GM10266 (cell line): ENCODE measurements around the gene BLTP3A.
"Not testable (repeated sequence)": the region's sequence is repeated elsewhere in the genome, so short reads cannot be mapped to it uniquely, and the experiment has no call there.

Experiments
- DNase-seq: peaks from one replicate; pipeline ENCODE4 v3.0.0; 2012; ENCODE audit errors: extremely low spot score
- TF ChIP-seq, protein P1 (sequence below): IDR thresholded peaks from 2 replicates; pipeline ENCODE4 v1.5.1; 2012; ENCODE audit warnings: mild to moderate bottlenecking, low read depth; ENCODE audit not compliant: control insufficient read depth, insufficient read depth; ENCODE audit errors: missing control alignments

BLTP3A gene

GRCh38 chr6:34795836-34796425 is 4.0 kb downstream of the BLTP3A start:
- TF ChIP-seq, protein P1, sequence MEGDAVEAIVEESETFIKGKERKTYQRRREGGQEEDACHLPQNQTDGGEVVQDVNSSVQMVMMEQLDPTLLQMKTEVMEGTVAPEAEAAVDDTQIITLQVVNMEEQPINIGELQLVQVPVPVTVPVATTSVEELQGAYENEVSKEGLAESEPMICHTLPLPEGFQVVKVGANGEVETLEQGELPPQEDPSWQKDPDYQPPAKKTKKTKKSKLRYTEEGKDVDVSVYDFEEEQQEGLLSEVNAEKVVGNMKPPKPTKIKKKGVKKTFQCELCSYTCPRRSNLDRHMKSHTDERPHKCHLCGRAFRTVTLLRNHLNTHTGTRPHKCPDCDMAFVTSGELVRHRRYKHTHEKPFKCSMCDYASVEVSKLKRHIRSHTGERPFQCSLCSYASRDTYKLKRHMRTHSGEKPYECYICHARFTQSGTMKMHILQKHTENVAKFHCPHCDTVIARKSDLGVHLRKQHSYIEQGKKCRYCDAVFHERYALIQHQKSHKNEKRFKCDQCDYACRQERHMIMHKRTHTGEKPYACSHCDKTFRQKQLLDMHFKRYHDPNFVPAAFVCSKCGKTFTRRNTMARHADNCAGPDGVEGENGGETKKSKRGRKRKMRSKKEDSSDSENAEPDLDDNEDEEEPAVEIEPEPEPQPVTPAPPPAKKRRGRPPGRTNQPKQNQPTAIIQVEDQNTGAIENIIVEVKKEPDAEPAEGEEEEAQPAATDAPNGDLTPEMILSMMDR, result no peak
- no peak for DNase-seq

- TF ChIP-seq, protein P1, result no peak
- no peak for DNase-seq
Measured at GRCh38 chr6:34798057-34798456, 6.2 kb downstream of the BLTP3A start.

GRCh38 chr6:34799547-34799946 is 7.7 kb downstream of the BLTP3A start:
- no peak for DNase-seq
- TF ChIP-seq, protein P1, result no peak

DNA sequence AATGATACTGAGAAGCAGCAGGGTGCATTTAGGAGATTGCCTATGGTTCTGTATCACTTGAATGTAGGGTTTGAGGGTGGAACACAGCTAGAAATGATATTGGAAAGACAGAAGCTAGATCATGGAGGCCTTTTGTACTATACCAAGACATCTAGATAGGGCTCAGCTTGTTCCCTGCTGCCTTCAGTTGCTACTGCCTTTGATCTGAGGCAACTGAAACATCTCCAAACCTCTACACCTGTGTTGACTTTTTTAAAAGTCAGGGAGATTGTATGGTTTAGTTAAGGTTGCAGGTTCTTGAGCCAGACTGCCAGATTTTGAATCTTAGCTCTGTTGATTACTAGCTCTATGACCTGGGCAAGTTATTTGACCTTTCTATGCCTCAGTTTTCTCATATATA is 12.7 kb downstream of the BLTP3A start:
- TF ChIP-seq, protein P1, result no peak

GRCh38 chr6:34805074-34805473 is 13.2 kb downstream of the BLTP3A start:
- DNase-seq, result not testable (repeated sequence)

More for the DNA sequence above, 12.7 kb downstream of the BLTP3A start:
- DNase-seq, result no peak

DNA sequence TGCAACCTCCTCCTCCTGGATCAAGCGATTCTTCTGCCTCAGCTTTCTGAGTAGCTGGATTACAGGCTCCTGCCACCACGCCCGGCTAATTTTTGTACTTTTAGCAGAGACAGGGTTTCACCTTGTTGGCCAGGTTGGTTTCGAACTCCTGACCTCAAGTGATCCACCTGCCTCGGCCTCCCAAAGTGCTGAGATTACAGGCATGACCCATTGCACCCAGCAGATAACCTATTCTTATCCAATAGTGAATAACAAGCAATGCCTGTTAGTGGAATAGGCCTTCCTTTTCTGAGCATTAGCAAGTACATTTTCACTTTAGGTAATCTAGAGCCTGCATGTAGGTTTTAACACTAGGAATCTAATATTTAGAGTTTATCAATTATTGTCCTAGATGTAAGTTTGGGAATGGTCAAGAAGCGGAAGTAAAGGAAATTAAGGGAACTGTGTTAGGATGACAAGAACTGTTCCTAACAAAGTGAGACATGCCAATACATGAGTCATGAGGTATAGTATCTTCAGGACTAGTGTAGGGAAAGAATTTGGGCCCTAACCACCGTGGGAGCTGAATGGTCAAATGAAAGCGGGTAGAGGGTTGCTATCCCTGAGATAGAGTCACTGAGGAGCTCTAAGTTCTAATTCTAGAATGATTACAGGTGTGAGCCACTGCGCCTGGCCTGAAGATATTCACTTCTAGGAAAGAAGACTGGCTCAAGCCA is 15.0 kb downstream of the BLTP3A start:
- TF ChIP-seq, protein P1, result no peak
- no peak for DNase-seq

GRCh38 chr6:34808473-34808872 is 16.6 kb downstream of the BLTP3A start:
- DNase-seq, result not testable (repeated sequence)

DNA sequence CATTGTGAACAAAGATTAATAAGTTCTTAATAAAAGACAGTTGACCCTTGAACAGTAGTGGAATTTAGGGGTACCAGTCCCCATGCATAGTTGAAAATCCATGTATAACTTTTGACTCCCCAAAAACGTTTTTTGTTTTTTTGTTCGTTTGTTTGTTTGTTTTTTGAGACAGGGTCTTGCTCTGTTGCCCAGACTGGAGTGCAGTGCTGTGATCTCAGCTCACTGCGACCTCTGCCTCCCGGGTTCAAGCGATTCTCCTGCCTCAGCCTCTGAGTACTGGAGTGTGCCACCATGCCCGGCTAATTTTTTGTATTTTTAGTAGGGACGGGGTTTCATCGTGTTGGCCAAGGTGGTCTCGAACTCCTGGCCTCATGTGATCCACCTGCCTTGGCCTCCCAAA is 17.5 kb downstream of the BLTP3A start:
- not testable (repeated sequence) for DNase-seq
